Myocyte (in vitro differentiated cells): Measurements from ENCODE around the gene KAT2B. TPM values are rescaled to one million over a fixed set of nuclear protein-coding genes. Genes with fewer than 3 reads are reported as not detected.

ENCODE experiments used
- DNase-seq: peaks from one replicate; pipeline ENCODE4 v3.0.0-alpha.2; 2012; ENCODE audit warnings: low read depth
- total RNA-seq: library from RNA; depleted of rRNA; stranded (reverse); fragments of >200 nt; gene quantifications from 2 replicates; pipeline ENCODE4 v1.2.3, GENCODE V29; 2014

KAT2B gene
- total RNA-seq, 1 donor from 2014 or later: 25.3 TPM

- peak; percentile 16 for DNase-seq
These were observed 101.6 kb downstream of the KAT2B start for GRCh38 chr3:20141851-20142250.

DNA sequence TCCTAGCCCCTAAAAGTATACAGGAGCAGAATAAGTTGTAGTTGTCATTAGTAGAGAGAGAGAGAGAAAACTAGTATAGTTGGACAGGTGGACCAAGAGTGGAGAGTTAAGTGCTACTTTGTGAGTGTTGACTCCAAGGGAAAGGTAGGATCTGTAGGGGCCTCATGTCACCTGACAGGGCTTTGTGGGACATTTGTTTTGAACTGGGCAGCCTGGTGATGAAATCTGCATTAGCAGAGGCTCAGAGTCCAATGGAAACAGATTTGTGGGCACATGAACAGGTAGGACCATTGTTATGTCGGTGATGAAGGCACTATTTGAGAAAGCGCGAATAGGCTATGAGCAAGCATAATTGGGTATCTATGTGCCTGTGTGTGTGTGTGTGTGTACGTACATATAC lies 102.3 kb downstream of the KAT2B start:
- DNase-seq: no peak

DNA sequence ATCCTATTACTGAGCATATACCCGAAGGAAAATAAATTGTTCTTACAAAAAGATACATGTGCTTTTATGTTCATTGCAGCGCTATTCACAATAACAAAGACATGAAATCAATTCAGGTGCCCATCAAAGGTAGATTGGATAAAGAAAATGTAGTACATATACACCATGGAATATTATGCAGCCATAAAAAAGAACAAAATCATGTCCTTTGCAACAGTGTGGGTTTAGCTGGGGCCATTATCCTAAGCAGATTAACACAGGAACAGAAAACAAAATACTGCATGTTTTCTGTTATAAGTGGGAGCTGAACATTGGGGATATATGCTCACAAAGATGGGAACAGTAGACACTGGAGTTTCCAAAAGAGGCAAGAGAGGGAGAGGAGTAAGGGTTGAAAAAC lies 103.3 kb downstream of the KAT2B start:
- no peak for DNase-seq

- no peak for DNase-seq
These were observed 105.6 kb downstream of the KAT2B start for GRCh38 chr3:20145874-20146273.

DNA sequence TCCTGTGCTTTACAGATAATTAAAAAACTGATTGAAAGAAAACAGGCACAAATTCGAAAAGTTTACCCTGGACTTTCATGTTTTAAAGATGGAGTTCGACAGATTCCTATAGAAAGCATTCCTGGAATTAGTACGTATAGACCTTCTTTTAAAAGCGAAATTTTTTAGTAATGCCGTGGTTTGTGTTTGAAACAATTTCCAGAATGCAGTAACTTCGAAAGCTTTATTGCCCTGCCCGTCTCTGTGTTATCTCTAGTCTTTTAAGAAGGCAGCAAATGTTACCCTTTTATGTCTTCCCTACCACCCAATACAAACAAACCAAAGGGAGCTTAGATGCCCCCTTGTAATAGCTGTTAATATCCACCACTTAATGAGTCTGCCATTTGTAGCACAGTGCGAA lies 106.1 kb downstream of the KAT2B start:
- no peak for DNase-seq

GRCh38 chr3:20147361-20147760 lies 107.1 kb downstream of the KAT2B start:
- DNase-seq: no peak

- no peak for DNase-seq
These were observed 108.2 kb downstream of the KAT2B start for GRCh38 chr3:20148466-20148865.

DNA sequence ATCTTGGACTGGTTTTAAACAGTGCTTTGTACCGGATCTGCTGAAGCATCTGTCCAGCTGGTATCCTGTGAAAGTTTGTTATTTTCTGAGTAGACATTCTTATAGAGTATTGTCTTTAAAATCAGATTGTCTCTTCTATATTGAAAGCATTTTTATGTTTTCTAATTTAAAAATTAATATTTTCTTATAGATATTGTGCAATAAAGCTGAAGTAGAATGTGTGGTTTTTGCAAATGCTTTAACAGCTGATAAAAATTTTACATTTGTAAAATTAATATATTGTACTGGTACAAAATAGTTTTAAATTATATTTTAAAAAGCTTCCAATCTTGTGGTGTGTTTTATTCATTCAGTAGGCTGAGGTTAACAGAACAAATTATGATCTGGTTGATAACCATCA lies 113.8 kb downstream of the KAT2B start:
- no peak for DNase-seq

DNA sequence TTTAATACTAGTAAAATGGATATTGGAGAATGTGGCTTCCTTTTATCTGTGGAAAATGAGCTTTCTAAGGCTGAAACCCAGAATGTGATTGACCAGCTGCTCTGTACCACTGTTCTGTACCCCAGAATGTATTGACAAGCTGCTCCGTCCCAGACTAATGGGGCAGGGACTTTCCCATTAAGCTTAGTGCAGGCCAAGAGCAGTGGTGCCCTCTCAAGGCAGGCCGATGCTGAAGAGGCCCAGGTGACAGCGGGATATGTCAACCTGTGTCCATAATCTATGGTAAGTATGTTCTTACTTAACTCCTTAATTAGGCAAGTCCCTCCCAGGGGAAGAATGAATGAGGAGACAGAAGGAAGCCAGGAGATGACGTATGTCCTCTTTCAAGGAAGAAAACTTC lies 114.7 kb downstream of the KAT2B start:
- DNase-seq: no peak

DNA sequence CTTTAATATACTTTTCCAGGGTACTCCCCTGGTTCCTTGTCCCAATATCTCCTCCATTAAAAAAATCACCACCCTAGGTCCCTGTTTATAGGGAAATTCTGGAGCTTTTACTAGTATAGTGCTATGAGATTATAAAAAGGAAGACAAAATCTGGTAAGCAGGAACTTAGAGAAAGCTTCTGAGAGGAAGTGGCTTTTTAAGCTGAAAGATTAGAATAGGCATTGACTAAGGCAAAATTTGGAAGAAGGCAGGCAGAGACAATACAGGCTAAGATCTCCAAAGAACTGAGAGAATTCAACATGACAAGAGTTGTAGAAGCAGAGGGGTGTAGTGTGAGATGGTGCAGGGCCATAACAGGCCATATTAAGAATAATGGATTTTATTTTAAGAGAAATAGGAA lies 120.0 kb downstream of the KAT2B start:
- DNase-seq: no peak

DNA sequence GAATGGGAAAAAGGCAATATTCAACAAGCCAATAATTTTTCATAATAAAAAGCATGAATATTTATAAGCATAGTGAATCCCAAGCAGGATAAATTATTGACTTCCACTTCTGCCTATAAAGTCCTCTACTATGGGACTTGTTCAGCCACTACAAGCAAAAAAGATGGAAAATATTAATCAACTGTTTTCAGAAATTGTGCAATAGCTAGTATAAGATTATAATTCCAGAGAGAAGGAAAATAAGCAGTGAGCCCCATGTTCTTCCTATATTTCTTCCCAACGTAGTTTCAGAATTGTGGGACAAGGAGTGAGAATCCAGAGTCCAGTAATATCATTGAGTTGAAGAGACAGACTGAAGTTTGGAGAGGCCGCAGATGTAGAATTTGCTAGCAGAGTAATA lies 121.5 kb downstream of the KAT2B start:
- DNase-seq: no peak

DNA sequence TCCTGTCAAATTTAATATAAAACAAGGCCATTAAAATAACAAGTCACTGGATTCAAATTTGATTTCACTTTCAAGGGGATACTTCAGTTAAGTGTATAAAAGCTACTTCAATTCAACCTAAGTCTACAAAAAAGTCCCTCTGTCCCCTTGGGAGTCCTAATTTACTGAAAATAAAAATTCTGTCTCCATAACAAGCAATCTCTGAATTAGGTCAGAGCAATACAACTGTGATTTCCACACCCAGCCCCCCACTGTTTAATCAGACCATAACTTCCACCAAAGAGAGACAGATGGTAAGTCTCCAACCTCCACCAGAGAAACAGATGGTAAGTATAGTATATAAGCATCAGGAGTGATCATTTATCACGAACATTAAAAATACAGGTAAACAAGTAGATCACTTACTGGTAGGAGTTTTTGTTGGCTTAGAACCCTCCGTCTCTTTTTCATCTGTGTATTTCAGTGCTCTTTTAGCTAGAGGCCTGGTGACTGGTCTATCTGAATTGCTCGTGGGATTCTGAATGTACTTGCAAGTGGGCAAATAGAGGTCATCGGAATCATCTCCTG lies 133.7 kb downstream of the KAT2B start:
- no peak for DNase-seq

GRCh38 chr3:20181276-20181675 lies 141.0 kb downstream of the KAT2B start:
- no peak for DNase-seq

GRCh38 chr3:20182206-20182605 lies 142.0 kb downstream of the KAT2B start:
- DNase-seq: no peak

DNA sequence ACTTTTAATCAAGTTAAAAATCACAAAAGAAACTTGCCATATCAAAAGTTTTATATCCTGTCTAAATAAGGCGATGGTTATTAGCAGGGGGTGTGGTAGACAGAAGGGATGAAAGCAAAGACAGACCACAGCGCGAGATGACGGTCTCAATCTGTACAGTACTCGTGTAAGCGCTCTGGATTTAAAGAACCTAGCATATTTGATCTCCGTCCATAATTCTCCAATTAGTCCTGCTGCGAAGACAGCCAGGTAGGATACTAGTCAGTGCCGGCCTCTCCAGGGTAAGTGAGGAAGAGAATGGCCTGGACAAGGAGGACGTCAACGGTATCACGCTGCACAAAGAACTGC lies 145.1 kb downstream of the KAT2B start:
- DNase-seq: peak; percentile 17

- peak; percentile 99 for DNase-seq
These were observed 145.7 kb downstream of the KAT2B start, which contains the start of gene SGO1 for GRCh38 chr3:20185679-20186599. Gene SGO1 (minus strand): TSS chr3:20186206. CDS start chr3:20184027, 2,179 bp downstream.

- DNase-seq: peak; percentile 24
These were observed 146.4 kb downstream of the KAT2B start for GRCh38 chr3:20186600-20187004.

DNA sequence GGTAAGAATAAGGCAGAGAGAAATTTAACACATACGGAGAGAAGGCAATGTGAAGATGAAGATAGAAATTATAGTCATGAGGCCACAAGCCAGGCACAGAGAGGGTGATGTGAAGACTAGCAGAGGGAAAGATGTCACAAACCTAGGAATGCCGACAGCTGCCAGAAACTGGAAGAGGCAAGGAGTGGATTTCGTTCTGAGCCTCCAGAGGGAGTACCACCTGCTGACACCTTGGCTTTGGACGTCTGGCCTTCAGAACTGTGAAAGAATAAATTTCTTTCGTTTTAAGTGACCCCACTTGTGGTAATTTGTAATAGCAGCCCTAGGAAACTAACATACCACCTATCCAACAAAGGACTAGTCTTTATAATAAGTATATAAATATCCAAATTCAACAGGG lies 150.7 kb downstream of the KAT2B start:
- DNase-seq: peak; percentile 26

- DNase-seq: no peak
These were observed 154.7 kb downstream of the KAT2B start for GRCh38 chr3:20194793-20195460.

DNA sequence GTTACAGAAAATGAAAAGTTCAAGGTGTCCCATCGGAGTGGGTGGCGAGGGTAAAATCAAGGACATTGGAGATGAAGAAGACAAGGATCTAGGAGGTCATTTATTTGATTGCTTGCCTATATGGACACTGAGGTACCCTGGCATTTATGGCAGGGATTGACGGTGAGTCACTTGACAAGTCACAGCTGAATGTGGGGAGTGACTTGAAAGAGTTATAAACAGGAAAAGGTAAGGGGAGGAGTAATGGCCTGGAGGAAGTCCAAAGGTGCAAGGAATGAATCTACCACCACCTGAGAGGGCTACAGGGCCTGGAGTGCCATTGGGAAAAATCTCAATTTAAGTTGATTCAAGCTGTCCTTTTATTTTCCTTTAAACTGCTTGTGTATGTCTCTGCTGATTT lies 157.5 kb downstream of the KAT2B start:
- DNase-seq: no peak

- DNase-seq: no peak
These were observed 160.9 kb downstream of the KAT2B start for GRCh38 chr3:20201143-20201542.
